SK-N-SH treated with all-trans-retinoic acid at 6 μM for 48 hours (cell line): ENCODE measurements around the gene AKT3.
"Not testable (repeated sequence)": the region's sequence is repeated elsewhere in the genome, so short reads cannot be mapped to it uniquely, and the experiment has no call there.

Experiments used
- ATAC-seq: fragments of 200-7000 bp; cut with Tn5 transposase; 3 replicates; pipeline ENCODE4 v1.9.1; 2020; ENCODE audit warnings: mild to moderate bottlenecking, moderate library complexity
- ARNTL ChIP-seq: fragments of 450-650 bp; formaldehyde crosslinking; IDR thresholded peaks from 2 replicates; pipeline ENCODE4 v1.5.0; 2020; ENCODE audit warnings: low read depth, mild to moderate bottlenecking, moderate library complexity, borderline replicate concordance
- BACH2 ChIP-seq: fragments of 250-450 bp; sonication (Bioruptor Pico); IDR thresholded peaks from 2 replicates; pipeline ENCODE4 v1.9.0; 2021; ENCODE audit warnings: mild to moderate bottlenecking, borderline replicate concordance
- CREB5 ChIP-seq: fragments of 250-450 bp; sonication (Bioruptor Pico); IDR thresholded peaks from 2 replicates; pipeline ENCODE4 v1.5.1; 2020; ENCODE audit warnings: low read depth, mild to moderate bottlenecking, moderate library complexity
- CSRNP3 ChIP-seq: fragments of 250-450 bp; sonication (Bioruptor Pico); IDR thresholded peaks from 2 replicates; pipeline ENCODE4 v1.5.1; 2021; ENCODE audit warnings: mild to moderate bottlenecking, moderate library complexity
- ESRRG ChIP-seq: fragments of 250-450 bp; sonication (Bioruptor Pico); IDR thresholded peaks from 2 replicates; pipeline ENCODE4 v1.6.1; 2021; ENCODE audit warnings: mild to moderate bottlenecking
- GLIS3 ChIP-seq: fragments of 250-450 bp; sonication (Bioruptor Pico); IDR thresholded peaks from 2 replicates; pipeline ENCODE4 v1.5.0; 2020; ENCODE audit warnings: mild to moderate bottlenecking, moderate library complexity
- OSR1 ChIP-seq: fragments of 250-450 bp; sonication (Bioruptor Pico); IDR thresholded peaks from 2 replicates; pipeline ENCODE4 v1.8.0; 2022; ENCODE audit warnings: moderate library complexity, mild to moderate bottlenecking, inconsistent platforms
- PATZ1 ChIP-seq: fragments of 250-450 bp; sonication (Bioruptor Pico); IDR thresholded peaks from 2 replicates; pipeline ENCODE4 v1.8.0; 2020; ENCODE audit warnings: mild to moderate bottlenecking, moderate library complexity, borderline replicate concordance
- POU6F1 ChIP-seq: fragments of 250-450 bp; sonication (Bioruptor Pico); IDR thresholded peaks from 2 replicates; pipeline ENCODE4 v1.8.0; 2021; ENCODE audit warnings: low read depth, mild to moderate bottlenecking, moderate library complexity, borderline replicate concordance
- PPARA ChIP-seq: fragments of 250-450 bp; sonication (Bioruptor Pico); IDR thresholded peaks from 2 replicates; pipeline ENCODE4 v1.5.0; 2020; ENCODE audit warnings: mild to moderate bottlenecking, borderline replicate concordance
- RARB ChIP-seq: fragments of 250-450 bp; sonication (Bioruptor Pico); IDR thresholded peaks from 2 replicates; pipeline ENCODE4 v1.8.0; 2021; ENCODE audit warnings: mild to moderate bottlenecking, moderate library complexity
- SNAI2 ChIP-seq: fragments of 250-450 bp; sonication (Bioruptor Pico); IDR thresholded peaks from 2 replicates; pipeline ENCODE4 v1.5.0; 2020; ENCODE audit warnings: mild to moderate bottlenecking, moderate library complexity
- TCF4 ChIP-seq: fragments of 250-450 bp; sonication (Bioruptor Pico); IDR thresholded peaks from 2 replicates; pipeline ENCODE4 v1.8.0; 2021; ENCODE audit warnings: mild to moderate bottlenecking, moderate library complexity, borderline replicate concordance
- TOX ChIP-seq: fragments of 250-450 bp; sonication (Bioruptor Pico); IDR thresholded peaks from 2 replicates; pipeline ENCODE4 v1.8.0; 2021; ENCODE audit warnings: mild to moderate bottlenecking, moderate library complexity, borderline replicate concordance
- TSHZ2 ChIP-seq: fragments of 250-450 bp; sonication (Bioruptor Pico); IDR thresholded peaks from 2 replicates; pipeline ENCODE4 v1.5.0; 2020; ENCODE audit warnings: mild to moderate bottlenecking, moderate library complexity
- ZC3H10 ChIP-seq: fragments of 250-450 bp; sonication (Bioruptor Pico); IDR thresholded peaks from 2 replicates; pipeline ENCODE4 v1.5.1; 2021; ENCODE audit warnings: mild to moderate bottlenecking, moderate library complexity
- ZFP3 ChIP-seq: fragments of 250-450 bp; sonication (Bioruptor Pico); IDR thresholded peaks from 2 replicates; pipeline ENCODE4 v1.5.0; 2020; ENCODE audit warnings: mild to moderate bottlenecking, moderate library complexity
- ZFP30 ChIP-seq: fragments of 450-650 bp; formaldehyde crosslinking; IDR thresholded peaks from 2 replicates; pipeline ENCODE4 v1.5.0; 2022; ENCODE audit warnings: mild to moderate bottlenecking, moderate library complexity
- ZNF565 ChIP-seq: fragments of 450-650 bp; formaldehyde crosslinking; conservative IDR thresholded peaks from 2 replicates; pipeline ENCODE4 v1.5.0; 2020; ENCODE audit warnings: low read depth, mild to moderate bottlenecking, moderate library complexity
- ZNF8 ChIP-seq: fragments of 450-650 bp; formaldehyde crosslinking; IDR thresholded peaks from 2 replicates; pipeline ENCODE4 v1.5.0; 2020; ENCODE audit warnings: mild to moderate bottlenecking, moderate library complexity

The AKT3 gene

GRCh38 chr1:243827206-243827605, 22.8 kb downstream of the AKT3 start:
- TF ChIP-seq OSR1 (CRISPR knock-in tag) (no peak), ESRRG (no peak), ZC3H10 (CRISPR knock-in tag) (no peak), ARNTL (CRISPR knock-in tag) (no peak), SNAI2 (CRISPR knock-in tag) (no peak), TCF4 (CRISPR knock-in tag) (no peak), CREB5 (CRISPR knock-in tag) (no peak), ZFP30 (CRISPR knock-in tag) (no peak), ZNF8 (CRISPR knock-in tag) (no peak), PATZ1 (no peak), BACH2 (no peak), POU6F1 (CRISPR knock-in tag) (no peak), CSRNP3 (CRISPR knock-in tag) (no peak), PPARA (CRISPR knock-in tag) (no peak), ZNF565 (CRISPR knock-in tag) (no peak), TSHZ2 (CRISPR knock-in tag) (no peak)
- TF ChIP-seq, all 23 proteins: peak for 0
- no peak for ATAC-seq

GRCh38 chr1:243824907-243825306, 25.1 kb downstream of the AKT3 start:
- ATAC-seq = not testable (repeated sequence)

- ATAC-seq = no peak
- TF ChIP-seq TSHZ2 (CRISPR knock-in tag) (no peak), ZNF8 (CRISPR knock-in tag) (no peak), CREB5 (CRISPR knock-in tag) (no peak), TOX (CRISPR knock-in tag) (no peak), ZFP3 (CRISPR knock-in tag) (no peak), PATZ1 (no peak), SNAI2 (CRISPR knock-in tag) (no peak), OSR1 (CRISPR knock-in tag) (no peak), RARB (CRISPR knock-in tag) (no peak), POU6F1 (CRISPR knock-in tag) (no peak), PPARA (CRISPR knock-in tag) (no peak), ESRRG (no peak), GLIS3 (CRISPR knock-in tag) (no peak)
Measured at GRCh38 chr1:243821177-243821680, 28.8 kb downstream of the AKT3 start.
